ENCODE measurements around the gene DOCK6.

DOCK6 gene

DNA sequence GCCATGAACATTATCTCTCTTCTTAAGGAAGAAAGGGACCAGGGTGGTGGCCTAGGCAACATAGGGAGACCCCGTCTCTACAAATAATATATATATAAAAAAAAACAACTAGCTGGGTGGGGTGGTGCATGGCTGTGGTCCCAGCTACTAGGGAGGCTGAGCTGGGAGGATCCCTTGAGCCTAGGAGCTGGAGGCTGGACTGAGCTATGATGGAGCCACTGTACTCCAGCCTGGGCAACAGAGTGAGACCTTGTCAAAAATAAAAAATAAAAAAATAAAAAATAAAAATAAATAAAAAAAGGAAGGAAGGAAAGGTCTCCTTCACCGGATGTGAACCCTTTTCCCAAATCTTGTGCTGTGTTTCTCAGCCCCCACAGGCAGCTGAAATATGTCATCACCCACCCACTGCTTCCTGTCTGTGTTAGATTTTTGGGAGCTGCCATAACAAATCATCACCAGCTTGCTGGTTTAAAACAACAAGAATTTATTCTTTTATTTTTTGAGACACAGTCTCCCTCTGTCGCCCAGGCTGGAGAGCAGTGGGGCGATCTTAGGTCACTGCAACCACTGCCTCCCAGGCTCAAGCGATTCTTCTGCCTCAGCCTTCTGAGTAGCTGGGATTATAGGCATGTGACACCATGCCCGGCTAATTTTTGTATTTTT lies 24.1 kb upstream of the DOCK6 start:
- H3K27ac Mint-ChIP-seq, result no peak overlapping the region
- no peaks in the 10 kb centered on the region for H3K9me3 Mint-ChIP-seq (ENCODE audit: low read depth)
- no peaks in the 10 kb centered on the region for H3K36me3 Mint-ChIP-seq
- H3K4me1 Mint-ChIP-seq (ENCODE audit: low read depth), result peaks cover 3% of the 10 kb centered on the region
- peaks cover 15% of the 10 kb centered on the region for H3K27me3 Mint-ChIP-seq
- H3K4me3 Mint-ChIP-seq, result no peak overlapping the region

DNA sequence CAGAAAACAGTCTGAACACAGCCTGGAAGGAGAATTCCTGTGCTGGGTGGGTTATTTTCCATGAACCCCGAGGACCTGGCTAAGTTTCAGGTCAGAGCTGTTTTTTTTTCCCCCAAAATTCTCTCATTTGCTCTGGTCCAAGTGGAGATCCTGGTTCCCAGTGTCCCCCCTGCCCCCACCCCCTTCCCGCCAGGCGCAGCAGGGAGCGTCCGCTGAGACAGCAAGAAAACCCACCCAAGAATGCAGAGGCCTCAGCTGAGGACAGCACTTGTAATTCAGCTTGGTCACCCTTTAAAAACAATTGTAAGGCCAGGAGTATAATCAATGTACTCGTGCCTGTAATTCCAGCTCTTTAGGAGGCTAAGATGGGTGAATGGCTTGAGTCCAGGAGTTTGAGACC lies 22.2 kb upstream of the DOCK6 start:
- Mint-ChIP-seq H3K36me3 (no peaks in the 10 kb centered on the region), H3K27me3 (peaks cover 15% of the 10 kb centered on the region), H3K27ac (no peak overlapping the region), H3K9me3 (ENCODE audit: low read depth) (no peaks in the 10 kb centered on the region), H3K4me1 (ENCODE audit: low read depth) (peaks cover 9% of the 10 kb centered on the region), H3K4me3 (no peak overlapping the region)

DNA sequence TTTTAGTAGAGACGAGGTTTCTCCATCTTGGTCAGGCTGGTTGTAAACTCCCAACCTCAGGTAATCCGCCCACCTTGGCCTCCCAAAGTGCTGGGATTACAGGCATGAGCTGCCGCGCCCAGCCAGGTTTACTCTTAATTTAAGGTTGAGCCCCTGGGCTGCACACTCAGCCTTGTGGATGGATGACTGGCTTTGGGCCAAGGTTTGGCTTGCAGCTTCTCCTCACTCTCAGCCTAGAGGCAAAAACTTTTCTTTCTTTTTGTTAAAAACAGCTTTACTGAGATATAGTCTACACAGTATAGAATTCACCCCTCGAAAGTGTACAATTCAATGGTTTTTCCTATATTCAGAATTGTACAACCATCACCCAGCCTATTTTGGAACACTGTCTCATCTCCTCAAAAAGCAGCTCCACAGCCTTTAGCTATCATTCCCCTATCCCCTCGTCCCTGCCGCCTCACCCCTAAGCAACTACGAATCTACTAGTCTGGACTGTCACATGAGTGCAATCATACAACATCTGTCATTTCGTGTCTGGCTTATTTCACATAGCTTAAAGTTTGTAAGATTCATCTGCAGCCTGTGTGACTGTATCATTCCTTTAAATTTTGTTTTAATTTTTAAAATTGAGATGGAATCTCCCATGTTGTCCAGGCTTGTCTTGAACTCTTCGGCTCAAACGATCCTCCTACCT lies 19.2 kb upstream of the DOCK6 start:
- Mint-ChIP-seq H3K9me3 (ENCODE audit: low read depth) (no peaks in the 10 kb centered on the region), H3K4me3 (no peak overlapping the region), H3K27ac (no peak overlapping the region), H3K4me1 (ENCODE audit: low read depth) (peaks cover 12% of the 10 kb centered on the region), H3K27me3 (peaks cover 19% of the 10 kb centered on the region), H3K36me3 (no peaks in the 10 kb centered on the region)

DNA sequence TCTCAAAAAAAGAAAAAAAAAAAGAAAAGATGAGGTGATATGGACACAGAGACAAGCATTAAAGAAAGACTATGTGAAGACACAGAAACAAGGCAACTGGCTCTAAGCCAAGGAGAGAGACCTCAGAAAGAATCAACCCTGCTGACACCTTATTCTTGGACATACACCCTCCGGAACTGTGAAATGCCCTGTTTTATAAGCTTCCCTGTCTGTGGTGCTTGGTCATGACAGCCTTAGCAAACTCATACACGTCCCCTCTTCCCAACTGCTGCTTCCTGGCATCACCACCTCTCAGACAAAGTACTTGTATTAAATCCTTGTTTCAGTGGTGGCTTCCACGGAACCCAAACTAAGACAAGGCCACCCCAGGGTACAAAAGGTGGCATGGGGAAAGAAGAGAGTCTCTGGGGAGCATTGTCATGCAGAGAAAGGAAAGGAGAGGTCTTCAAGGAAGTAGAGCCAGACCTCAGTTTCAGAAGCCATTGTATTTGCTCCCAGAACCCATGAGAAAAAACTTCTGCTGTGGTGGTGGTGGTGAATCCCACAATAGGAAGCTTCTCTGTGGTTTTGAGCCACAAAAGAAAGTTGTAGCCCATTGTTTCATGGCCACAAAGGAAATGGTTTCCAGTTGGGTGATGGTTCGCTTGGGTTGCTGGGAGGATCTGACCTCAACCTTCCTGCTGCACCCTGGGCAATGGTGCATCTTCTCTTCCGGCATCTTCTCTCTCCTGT lies 17.3 kb upstream of the DOCK6 start:
- H3K9me3 Mint-ChIP-seq (ENCODE audit: low read depth), result no peaks in the 10 kb centered on the region
- H3K27ac Mint-ChIP-seq, result peak overlapping the region; percentile 34
- H3K36me3 Mint-ChIP-seq, result no peaks in the 10 kb centered on the region
- H3K27me3 Mint-ChIP-seq, result peaks cover 23% of the 10 kb centered on the region
- peaks cover 12% of the 10 kb centered on the region for H3K4me1 Mint-ChIP-seq (ENCODE audit: low read depth)
- H3K4me3 Mint-ChIP-seq, result peak overlapping the region; percentile 72

DNA sequence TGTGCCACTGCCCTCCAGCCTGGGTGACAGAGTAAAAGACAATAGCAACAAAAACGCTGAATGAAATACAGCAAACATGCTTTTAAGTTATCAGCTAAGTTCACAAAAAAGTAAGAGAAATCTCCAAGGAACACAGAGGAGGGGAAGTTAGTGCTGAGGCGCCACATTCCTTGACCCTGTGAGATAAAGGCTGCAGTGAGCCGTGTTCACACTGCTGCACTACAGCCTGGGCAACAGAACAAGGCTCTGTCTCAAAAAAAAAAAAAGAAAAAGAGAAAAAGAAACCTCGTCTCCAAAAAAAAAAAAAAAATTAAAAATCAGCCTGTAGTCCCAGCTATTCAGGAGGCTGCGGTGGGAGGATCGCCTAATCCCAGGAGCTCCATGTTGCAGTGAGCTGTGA lies 16.3 kb upstream of the DOCK6 start:
- Mint-ChIP-seq H3K27me3 (peaks cover 20% of the 10 kb centered on the region), H3K27ac (no peak overlapping the region), H3K4me3 (no peak overlapping the region), H3K4me1 (ENCODE audit: low read depth) (peaks cover 12% of the 10 kb centered on the region), H3K9me3 (ENCODE audit: low read depth) (no peaks in the 10 kb centered on the region), H3K36me3 (no peaks in the 10 kb centered on the region)

DNA sequence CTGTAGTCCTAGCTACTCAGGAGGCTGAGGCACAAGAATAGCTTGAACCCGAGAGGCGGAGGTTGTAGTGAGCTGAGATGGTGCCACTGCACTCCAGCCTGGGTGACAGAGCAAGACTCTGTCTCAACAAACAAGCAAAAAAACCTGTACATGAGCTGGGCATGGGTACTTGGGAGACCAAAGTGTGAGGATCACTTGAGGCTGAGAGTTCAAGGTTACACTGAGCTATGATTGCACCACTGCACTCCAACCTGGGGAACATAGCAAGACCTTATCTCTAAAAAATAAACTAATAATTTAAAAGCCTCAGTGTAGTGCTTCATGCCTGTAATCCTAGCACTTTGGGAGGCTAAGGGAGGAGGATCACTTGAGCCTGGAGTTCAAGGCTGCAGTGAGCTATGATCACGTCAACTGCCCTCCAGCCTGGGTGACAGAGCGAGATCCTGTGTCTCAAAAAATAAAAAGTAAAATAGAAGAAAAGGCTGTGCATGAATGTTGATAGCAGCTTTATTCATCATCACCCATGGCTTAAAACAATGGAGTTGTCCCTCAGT lies 12.3 kb upstream of the DOCK6 start:
- Mint-ChIP-seq H3K4me3 (no peak overlapping the region), H3K9me3 (ENCODE audit: low read depth) (no peaks in the 10 kb centered on the region), H3K36me3 (no peaks in the 10 kb centered on the region), H3K27ac (no peak overlapping the region), H3K4me1 (ENCODE audit: low read depth) (peaks cover 4% of the 10 kb centered on the region), H3K27me3 (peaks cover 17% of the 10 kb centered on the region)

DNA sequence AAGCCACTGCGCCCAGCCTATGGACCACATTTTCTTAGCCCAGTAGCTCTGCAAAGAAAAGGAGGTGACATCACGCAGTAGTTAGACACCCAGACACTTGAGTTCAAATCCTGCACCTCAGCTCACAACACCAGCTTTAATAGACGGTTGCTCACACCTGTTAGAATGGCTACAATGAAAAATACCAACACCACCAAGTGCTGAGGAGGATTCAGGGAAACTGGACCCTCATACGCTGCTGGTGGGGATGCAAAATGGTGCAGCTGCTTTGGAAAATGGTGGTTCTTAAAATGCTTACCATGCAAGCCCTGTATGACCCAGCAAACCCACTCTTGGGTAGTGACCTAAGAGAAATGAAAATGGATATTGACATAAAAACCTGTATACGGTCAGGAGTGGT lies 11.7 kb upstream of the DOCK6 start:
- Mint-ChIP-seq H3K27ac (no peak overlapping the region), H3K4me1 (ENCODE audit: low read depth) (no peaks in the 10 kb centered on the region), H3K9me3 (ENCODE audit: low read depth) (no peaks in the 10 kb centered on the region), H3K36me3 (no peaks in the 10 kb centered on the region), H3K27me3 (peaks cover 21% of the 10 kb centered on the region), H3K4me3 (no peak overlapping the region)

DNA sequence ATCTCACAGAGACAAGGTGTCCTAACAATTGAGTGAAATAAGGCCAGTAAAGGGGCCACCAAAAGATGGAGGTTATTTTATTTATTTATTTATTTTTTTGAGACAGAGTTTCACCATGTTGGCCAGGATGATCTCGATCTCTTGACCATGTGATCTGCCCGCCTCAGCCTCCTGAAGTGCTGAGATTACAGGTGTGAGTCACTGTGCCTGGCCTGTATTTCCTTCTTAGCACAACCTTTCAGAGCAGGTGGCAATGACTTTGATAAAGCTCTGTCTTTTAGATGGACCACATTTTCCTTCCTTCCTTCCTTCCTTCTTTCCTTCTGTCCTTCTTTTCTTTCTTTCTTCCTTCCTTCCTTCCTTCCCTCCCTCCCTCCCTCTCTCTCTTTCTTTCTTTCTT lies 11.0 kb upstream of the DOCK6 start:
- H3K36me3 Mint-ChIP-seq, result no peaks in the 10 kb centered on the region
- no peaks in the 10 kb centered on the region for H3K9me3 Mint-ChIP-seq (ENCODE audit: low read depth)
- peaks cover 25% of the 10 kb centered on the region for H3K27me3 Mint-ChIP-seq
- H3K27ac Mint-ChIP-seq, result no peak overlapping the region
- no peaks in the 10 kb centered on the region for H3K4me1 Mint-ChIP-seq (ENCODE audit: low read depth)
- H3K4me3 Mint-ChIP-seq, result no peak overlapping the region

DNA sequence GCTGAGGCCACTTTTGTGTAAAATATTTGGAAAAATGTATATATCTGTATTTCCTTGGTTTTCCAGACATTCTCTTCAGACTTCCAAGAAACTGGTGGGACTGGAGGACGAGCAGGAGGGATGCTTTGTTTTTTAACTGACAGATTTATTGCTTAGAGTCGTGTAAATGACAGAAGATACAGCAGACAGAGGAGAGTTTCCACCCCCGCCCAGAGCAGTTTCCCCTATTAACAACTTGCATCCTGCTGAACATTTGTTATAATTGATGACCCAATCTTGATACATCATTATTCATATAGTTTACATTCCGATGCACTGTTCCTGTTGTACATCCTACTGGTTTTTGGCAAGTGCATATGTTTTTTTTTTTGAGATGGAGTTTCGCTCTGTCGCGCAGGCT lies 7.1 kb upstream of the DOCK6 start:
- H3K9me3 Mint-ChIP-seq (ENCODE audit: low read depth), result no peaks in the 10 kb centered on the region
- H3K27ac Mint-ChIP-seq, result no peak overlapping the region

DNA sequence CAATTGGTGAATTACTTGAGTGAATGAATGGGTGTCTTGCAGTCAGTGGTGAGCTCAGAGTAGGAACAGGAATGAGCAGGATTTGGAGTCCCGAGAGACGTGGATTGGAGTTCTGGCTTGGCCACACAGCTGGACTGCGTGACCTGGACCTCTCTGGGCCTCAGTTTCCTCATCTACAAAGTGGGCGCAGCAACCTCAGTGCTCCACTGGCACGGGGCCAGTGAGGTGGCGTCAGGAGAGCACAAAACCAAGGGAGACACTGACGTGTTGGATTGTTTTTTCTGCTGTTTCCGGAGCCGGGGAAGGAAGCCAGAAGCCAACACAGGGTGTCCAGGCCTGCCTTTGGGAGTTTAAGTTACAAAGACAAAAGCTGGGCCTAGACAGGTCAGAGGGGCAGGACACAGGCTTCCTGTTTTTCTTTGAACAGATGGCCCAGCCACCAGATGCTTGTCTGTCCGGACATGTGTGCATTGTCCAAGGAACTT lies 6.5 kb upstream of the DOCK6 start:
- no peaks in the 10 kb centered on the region for H3K9me3 Mint-ChIP-seq (ENCODE audit: low read depth)
- no peaks in the 10 kb centered on the region for H3K4me1 Mint-ChIP-seq (ENCODE audit: low read depth)
- peaks cover 27% of the 10 kb centered on the region for H3K27me3 Mint-ChIP-seq
- no peak overlapping the region for H3K4me3 Mint-ChIP-seq
- H3K27ac Mint-ChIP-seq, result no peak overlapping the region
- no peaks in the 10 kb centered on the region for H3K36me3 Mint-ChIP-seq

More for the DNA sequence above, 7.1 kb upstream of the DOCK6 start:
- Mint-ChIP-seq H3K36me3 (no peaks in the 10 kb centered on the region), H3K27me3 (peaks cover 27% of the 10 kb centered on the region), H3K4me3 (no peak overlapping the region), H3K4me1 (ENCODE audit: low read depth) (no peaks in the 10 kb centered on the region)

DNA sequence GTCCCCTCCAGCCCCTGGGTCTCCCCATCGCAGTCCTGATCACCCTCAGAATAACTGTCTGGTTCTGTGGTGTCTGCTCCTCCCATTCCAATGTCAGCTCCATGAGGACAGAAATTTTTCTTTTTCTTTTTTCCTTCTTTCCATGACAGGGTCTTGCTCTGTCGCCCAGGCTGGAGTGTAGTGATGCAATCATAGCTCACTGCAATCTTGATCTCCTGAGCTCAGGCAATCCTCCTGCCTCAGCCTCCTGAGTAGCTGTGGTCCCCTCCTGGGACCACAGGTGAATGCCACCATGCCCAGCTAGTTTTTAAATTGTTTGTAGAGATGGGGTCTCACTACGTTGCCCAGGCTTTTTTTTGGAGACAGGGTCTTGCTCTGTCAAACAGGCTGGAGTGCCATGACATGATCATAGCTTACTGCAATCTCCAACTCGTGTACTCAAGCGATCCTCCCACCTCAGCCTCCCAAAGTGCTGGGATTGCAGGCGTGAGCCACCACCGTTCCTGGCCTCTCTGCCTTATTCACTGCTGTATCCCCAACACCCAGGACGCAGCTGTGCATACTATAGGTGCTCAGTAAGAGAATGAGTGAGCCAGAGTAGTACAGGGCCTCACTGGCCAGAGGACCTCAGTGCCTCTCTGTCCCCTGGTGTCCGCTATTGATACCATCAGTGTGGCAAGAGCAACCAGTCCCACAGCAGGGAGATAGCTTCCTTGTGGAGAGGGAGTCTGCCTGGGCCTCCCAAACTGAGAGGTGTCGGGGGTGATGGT lies 5.2 kb upstream of the DOCK6 start:
- H3K4me3 Mint-ChIP-seq, result no peak overlapping the region
- peaks cover 31% of the 10 kb centered on the region for H3K27me3 Mint-ChIP-seq
- peaks cover 2% of the 10 kb centered on the region for H3K4me1 Mint-ChIP-seq (ENCODE audit: low read depth)
- H3K36me3 Mint-ChIP-seq, result no peaks in the 10 kb centered on the region
- no peaks in the 10 kb centered on the region for H3K9me3 Mint-ChIP-seq (ENCODE audit: low read depth)
- no peak overlapping the region for H3K27ac Mint-ChIP-seq

DNA sequence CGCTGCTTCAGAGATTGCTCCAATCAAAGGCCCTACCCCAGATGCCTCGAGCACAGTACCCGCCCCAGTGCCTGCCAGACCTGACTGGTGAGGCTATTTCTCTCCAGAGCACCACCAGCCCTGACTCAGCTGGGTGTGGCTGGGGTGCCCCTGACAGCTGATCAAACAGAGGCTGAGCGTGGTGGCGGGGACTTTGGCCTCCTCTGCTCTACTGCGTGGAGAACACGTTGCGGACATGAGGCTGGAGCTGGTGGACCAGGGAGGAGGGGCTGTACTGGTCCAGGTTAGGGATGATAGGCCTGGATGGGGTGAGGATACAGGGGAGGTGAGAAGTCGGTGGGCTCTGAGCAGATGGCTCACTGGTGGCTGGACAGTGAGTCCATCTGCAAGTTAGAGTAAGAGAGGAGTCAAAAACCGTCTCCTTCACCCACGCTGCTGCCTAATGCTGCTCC lies 3.5 kb upstream of the DOCK6 start:
- peaks cover 5% of the 10 kb centered on the region for H3K4me1 Mint-ChIP-seq (ENCODE audit: low read depth)
- no peaks in the 10 kb centered on the region for H3K36me3 Mint-ChIP-seq
- no peaks in the 10 kb centered on the region for H3K9me3 Mint-ChIP-seq (ENCODE audit: low read depth)
- no peak overlapping the region for H3K27ac Mint-ChIP-seq
- H3K4me3 Mint-ChIP-seq, result no peak overlapping the region
- peaks cover 31% of the 10 kb centered on the region for H3K27me3 Mint-ChIP-seq

DNA sequence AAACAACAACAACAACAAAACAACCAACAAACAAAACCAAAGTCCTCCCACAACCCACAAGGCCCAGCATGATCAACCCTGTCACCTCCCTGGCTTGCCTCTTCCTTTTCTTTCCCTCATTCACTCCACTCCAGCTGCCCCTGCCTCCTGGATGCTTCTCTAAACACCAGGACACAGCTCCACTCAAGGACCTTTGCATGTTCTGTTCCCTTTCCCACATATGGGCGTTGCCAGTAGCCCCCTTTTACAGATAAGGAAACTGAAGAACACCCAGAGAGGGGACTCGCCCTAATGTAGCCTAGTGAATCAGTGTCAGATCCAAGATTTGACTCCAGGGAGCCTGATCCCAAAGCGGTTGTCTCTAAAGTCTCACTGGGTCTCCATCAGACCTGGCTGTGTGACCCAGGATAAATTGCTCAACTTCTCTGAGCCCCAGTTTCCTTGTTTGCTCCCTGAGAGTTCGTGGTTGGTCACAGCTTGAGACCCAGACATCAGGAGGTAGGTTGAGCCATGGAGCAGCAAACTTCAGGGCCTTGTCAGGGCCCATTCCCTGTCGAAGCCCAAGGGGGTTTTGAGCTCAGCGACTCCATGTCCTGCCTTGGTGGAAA lies 3.0 kb upstream of the DOCK6 start:
- no peak overlapping the region for H3K27ac Mint-ChIP-seq
- H3K9me3 Mint-ChIP-seq (ENCODE audit: low read depth), result no peaks in the 10 kb centered on the region
- no peaks in the 10 kb centered on the region for H3K36me3 Mint-ChIP-seq

DNA sequence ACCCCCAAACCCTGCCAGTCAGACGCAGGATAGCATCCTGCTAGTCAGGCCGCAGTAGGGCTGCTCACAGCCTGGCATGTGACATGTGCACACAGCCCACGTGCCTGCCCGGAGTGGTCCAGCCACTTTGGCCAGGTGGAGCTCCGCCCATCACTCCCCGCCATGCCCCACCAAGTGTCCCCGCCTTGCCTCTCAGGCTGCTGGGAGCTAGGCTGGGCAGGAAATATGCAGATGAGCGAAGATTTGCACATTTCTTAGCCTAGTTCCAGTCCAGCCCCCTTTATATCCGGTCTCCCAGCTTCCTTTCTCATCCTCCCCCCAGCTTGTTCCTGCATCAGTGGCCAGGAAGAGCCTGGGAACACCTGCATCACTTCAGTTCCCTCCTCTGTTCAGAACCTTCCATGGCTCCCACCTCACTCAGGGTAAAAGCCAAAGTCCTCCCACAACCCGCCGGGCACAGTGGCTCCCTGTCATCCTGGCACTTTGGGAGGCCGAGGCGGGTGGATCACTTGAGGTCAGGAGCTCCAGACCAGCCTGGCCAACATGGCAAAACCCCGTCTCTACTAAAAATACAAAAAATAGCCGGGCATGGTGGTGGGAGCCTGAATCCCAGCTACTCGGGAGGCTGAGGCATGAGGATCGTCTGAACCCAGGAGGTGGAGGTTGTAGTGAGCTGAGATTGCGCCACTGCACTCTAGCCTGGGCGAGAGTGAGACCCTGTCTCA lies 2.3 kb upstream of the DOCK6 start:
- Mint-ChIP-seq H3K36me3 (no peaks in the 10 kb centered on the region), H3K4me3 (peak overlapping the region; percentile 20), H3K4me1 (ENCODE audit: low read depth) (peaks cover 5% of the 10 kb centered on the region), H3K27ac (no peak overlapping the region), H3K27me3 (peaks cover 34% of the 10 kb centered on the region), H3K9me3 (ENCODE audit: low read depth) (no peaks in the 10 kb centered on the region)

More for the DNA sequence above, 3.0 kb upstream of the DOCK6 start:
- Mint-ChIP-seq H3K27me3 (peaks cover 32% of the 10 kb centered on the region), H3K4me3 (no peak overlapping the region), H3K4me1 (ENCODE audit: low read depth) (peaks cover 5% of the 10 kb centered on the region)
